RWPE1 (cell line): Measurements from ENCODE around the gene FBXO47.

Experiments used
- CTCF ChIA-PET: fragments of 350-600 bp; sonication (Branson Sonifier 250); formaldehyde crosslinking; extraction: SDS; loops from one replicate; lab custom pipeline; 2021; lab: Yijun Ruan, JAX
- POLR2A ChIA-PET: fragments of 400-600 bp; formaldehyde crosslinking; extraction: SDS; loops from one replicate; lab custom pipeline; 2020; ENCODE audit warnings: antibody characterized with exemption; ENCODE audit not compliant: low non-redundant PET; lab: Yijun Ruan, JAX
- DNase-seq: peaks from one replicate; pipeline ENCODE4 v3.0.0; 2012; ENCODE audit warnings: low spot score
- H3K27ac ChIP-seq: fragments of 450-650 bp; 2 replicates; pipeline ENCODE4 v1.5.1; 2017
- TF ChIP-seq, protein P1 (sequence below): fragments of 450-650 bp; conservative IDR thresholded peaks from 2 replicates; pipeline ENCODE4 v1.5.1; 2017; ENCODE audit warnings: low read depth, mild to moderate bottlenecking

FBXO47 gene, protein sequence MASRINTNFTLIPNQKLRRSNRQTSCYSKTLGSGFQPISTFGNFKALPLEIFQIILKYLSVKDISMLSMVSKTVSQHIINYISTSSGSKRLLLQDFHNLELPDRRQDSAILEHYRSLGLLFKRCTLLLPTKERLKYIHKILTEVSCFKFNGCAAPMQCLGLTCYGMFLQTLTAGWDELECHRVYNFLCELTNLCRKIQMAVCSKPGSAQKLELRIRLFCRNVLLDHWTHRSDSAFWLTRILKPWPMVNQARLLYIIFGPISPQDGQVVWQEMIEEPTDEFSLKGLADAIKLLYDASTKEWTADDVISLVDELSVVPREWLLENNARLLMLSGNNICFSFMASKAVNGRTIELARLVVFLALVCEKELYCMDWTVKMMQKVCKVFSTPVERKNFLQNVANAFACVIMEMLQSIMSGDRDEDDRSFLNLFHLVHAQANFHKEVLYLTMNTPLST

DNA sequence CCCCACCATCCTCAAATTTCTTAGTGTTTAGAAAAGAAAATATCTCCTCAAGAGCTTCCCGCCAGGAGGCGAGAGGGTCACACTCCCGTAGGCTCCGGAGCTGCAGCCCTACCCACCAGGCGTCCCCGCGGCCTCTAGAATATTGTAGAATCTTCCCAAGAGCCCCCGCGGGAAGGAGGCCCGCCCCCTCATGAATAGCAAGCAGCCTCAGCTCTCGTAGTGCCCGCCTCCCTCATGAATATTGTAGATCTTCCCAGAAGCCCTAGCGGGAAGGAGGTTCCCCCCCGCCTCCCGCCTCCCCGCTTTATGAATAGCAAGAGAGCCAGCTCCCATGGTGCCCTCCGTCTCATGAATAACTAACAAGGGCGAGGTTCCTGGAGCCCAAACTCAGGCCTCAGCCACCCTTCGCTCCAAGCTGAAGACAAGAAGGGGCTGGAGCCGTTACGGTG, at the start of gene FBXO47:
Gene FBXO47, minus strand, starts transcription at position 114 of the 449 bp plus-strand sequence. CDS start 4,378 bp downstream, outside the sequence.
- CTCF ChIA-PET, result interaction anchor here (0.6 to 1.0 kb wide), 4 partner anchors 16 to 1706 kb away, joined by 3 to 6 read pairs (median 4); no protein-coding TSS in a partner anchor

DNA sequence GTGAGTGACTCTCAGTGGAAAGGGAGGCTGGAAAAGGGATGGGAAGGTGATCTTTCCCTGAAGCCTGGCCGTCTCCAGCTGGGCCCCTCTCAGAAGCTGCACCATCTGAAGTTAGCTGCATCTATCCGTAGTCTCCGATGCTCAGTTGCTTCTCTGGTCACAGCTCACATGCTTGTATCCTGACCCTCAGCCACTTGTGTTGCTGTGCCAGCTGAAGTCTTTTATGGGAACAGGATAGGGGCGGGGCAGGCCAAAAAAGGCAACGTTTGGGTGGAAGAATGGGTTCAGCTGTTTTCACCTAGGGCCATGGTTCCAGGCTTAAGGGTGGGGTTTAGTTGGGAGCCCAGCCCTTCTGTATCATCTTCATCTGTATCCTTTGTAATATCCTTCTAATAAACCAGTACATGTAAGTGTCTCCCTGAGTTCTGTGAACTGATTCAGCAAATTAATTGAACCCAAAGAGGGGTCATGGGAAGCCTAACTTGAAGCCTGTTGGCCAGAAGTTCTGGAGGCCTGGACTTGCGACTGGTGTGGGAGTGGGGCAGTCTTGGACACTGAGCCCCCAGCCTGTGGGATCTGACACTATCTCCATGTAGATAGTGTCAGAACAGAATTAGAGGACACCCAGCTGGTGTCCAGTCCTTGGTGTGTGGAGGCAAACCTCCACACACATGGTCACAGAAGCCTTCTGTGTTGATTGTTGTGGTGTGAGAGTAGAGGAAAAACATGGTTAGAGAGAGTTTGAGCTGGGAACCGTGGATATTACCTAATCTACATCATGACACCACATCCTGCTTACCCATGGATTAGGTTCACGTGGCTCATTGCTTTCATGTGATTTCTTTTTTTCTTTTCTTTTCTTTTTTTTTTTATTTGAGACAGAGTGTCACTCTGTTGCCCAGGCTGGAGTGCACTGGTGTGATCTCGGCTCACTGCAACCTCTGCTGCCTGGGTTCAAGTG, 49.3 kb upstream of the FBXO47 start:
- DNase-seq, result no peak
- TF ChIP-seq, protein P1, sequence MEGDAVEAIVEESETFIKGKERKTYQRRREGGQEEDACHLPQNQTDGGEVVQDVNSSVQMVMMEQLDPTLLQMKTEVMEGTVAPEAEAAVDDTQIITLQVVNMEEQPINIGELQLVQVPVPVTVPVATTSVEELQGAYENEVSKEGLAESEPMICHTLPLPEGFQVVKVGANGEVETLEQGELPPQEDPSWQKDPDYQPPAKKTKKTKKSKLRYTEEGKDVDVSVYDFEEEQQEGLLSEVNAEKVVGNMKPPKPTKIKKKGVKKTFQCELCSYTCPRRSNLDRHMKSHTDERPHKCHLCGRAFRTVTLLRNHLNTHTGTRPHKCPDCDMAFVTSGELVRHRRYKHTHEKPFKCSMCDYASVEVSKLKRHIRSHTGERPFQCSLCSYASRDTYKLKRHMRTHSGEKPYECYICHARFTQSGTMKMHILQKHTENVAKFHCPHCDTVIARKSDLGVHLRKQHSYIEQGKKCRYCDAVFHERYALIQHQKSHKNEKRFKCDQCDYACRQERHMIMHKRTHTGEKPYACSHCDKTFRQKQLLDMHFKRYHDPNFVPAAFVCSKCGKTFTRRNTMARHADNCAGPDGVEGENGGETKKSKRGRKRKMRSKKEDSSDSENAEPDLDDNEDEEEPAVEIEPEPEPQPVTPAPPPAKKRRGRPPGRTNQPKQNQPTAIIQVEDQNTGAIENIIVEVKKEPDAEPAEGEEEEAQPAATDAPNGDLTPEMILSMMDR, result no peak
- ChIA-PET POLR2A (no interaction called here), CTCF (interaction anchor here (0.5 to 0.6 kb wide), 4 partner anchors 37 to 605 kb away, joined by 3 to 6 read pairs (median 4); no protein-coding TSS in a partner anchor)
- H3K27ac ChIP-seq, result no peak overlapping the region

More for the DNA sequence above, at the start of gene FBXO47:
- POLR2A ChIA-PET, result no interaction called here
- peak within 1 kb of the TSS; percentile 58 for H3K27ac ChIP-seq
- peak; percentile 82 for DNase-seq
- TF ChIP-seq, protein P1, result no peak

DNA sequence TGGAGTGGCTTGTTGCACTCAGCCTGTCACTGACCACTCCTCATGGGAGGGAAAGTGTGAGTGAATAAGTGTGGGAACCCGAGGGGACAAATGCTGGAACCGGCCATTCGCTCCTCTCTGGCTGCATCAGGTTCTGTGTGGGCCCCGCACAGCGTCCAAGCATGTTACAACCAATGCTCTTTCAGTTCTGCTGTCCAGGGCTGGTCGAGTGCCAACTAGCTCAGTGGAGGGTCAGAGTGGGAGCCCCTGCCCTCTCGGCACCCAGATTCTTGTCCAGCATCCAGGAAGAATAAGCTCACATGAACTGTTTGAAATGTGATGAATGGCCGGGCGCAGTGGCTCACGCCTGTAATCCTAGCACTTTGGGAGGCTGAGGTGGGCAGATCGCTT, 48.3 kb upstream of the FBXO47 start:
- TF ChIP-seq, protein P1, result no peak
- POLR2A ChIA-PET, result no interaction called here
- H3K27ac ChIP-seq, result no peak overlapping the region
- CTCF ChIA-PET, result interaction anchor here (0.6 kb wide), 1 partner anchor 151 kb away, joined by 3 read pairs; no protein-coding TSS in a partner anchor
- no peak for DNase-seq

DNA sequence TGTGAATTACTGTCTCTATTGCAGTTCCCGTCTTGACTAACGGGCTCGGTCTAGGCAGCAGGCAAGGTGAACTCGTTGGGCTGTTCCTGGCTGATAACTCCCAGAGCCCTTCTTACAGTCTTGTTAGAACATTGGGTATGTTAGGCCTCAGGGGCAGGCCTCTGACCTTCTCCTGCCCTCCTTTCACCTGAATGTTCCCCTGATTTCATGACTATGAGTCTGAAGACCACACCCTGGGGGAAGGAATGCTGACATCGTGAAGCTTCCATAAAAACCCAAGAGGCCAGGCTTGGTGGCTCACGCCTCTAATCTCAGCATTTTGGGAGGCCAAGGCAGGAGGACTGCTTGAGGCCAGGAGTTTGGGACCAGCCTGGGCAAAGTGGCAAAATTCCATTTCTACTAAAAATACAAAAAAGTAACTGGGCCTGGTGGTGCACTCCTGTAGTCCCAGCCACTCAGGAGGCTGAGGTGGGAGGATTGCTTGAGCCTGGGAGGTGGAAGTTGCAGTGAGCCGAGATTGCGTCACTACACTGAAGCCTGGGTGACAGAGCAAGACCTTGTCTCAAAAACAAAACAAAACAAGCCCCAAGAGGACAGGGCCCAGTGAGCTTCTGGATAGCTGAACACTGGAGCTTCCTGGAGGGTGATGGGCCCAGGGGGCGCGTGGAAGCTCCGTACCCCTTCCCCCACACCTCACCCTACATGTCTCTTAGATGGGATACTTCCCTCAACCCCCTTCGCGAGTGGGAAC, 47.8 kb upstream of the FBXO47 start:
- TF ChIP-seq, protein P1, result no peak
- ChIA-PET CTCF (no interaction called here), POLR2A (no interaction called here)
- DNase-seq, result no peak
- H3K27ac ChIP-seq, result 0 out of 2 replicates have a peak overlapping the region, but pooled peaks have one; percentile 29

DNA sequence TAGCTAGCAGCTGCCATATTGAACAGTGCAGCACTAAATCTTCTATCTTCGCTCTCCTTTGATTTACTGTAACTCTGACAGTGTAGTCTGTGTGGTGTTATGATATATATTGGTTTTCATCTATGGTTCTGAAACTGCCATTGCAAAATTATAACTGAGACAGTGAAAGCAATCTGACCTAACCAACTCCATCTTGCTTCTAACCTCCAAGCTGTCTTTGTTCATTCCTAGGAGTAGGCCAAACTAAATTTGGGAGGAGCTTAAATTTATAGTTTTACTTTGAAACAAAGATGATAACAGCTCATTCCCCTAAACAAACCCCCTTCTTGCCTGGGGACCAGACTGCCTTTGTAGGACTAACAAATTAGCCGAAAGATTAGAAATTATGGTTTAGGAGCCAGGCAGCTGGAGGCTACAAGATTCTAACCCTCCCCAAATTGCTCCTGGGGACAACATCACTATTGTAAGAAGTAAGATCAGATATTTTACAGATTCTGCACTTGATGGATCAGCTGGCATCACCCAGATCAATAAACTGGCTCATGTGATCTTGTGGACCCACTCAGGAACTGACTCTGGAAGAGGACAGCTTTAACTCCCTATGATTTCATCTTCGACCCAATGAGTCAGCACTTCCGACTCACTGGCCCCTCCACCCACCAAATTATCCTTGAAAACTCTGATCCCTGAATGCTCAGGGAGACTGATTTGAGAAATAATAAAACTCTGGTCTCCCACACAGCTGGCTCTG, 47.0 kb upstream of the FBXO47 start:
- TF ChIP-seq, protein P1, result no peak
- H3K27ac ChIP-seq, result 0 out of 2 replicates have a peak overlapping the region, but pooled peaks have one; percentile 29
- no peak for DNase-seq
- ChIA-PET CTCF (interaction anchor here (0.6 to 0.9 kb wide), 2 partner anchors 122 to 139 kb away, joined by 3 read pairs; no protein-coding TSS in a partner anchor), POLR2A (no interaction called here)
